GM12878 (cell line): Measurements from ENCODE around the gene CDH4. TPM values are rescaled to one million over a fixed set of nuclear protein-coding genes. Genes with fewer than 3 reads are reported as not detected.
"Not testable (repeated sequence)": the region's sequence is repeated elsewhere in the genome, so short reads cannot be mapped to it uniquely, and the experiment has no call there.

Experiments used
- ATAC-seq: fragments of 200-7000 bp; cut with Tn5 transposase; 3 replicates; pipeline ENCODE4 v1.9.1; 2020; ENCODE audit warnings: mild to moderate bottlenecking, moderate library complexity
- BruUV-seq: library from RNA; stranded (reverse); fragments of 400-500 nt; replicated peaks from 2 replicates; lab custom pipeline; 2021; lab: Mats Ljungman, UMichigan
- CTCF ChIA-PET: fragments of 300-600 bp; sonication (Branson Sonifier 250); formaldehyde crosslinking; extraction: SDS; loops from one replicate; lab custom pipeline; 2021; ENCODE audit warnings: inconsistent platforms; lab: Yijun Ruan, JAX
- POLR2A ChIA-PET: fragments of 350-600 bp; formaldehyde crosslinking; extraction: SDS; loops from one replicate; lab custom pipeline; 2021; ENCODE audit warnings: inconsistent platforms; lab: Charles Lee
- RAD21 ChIA-PET: fragments of 300-600 bp; sonication (Branson Sonifier 250); formaldehyde crosslinking; loops from one replicate; lab custom pipeline; 2023; ENCODE audit warnings: antibody characterized with exemption; ENCODE audit not compliant: unreplicated experiment; lab: Charles Lee
- SMC1A ChIA-PET: fragments of 300-600 bp; sonication (Branson Sonifier 250); formaldehyde crosslinking; loops from one replicate; lab custom pipeline; 2023; ENCODE audit not compliant: unreplicated experiment, uncharacterized antibody; lab: Charles Lee
- DNase-seq: peaks from one replicate; pipeline ENCODE4 v3.0.0-alpha.2; 2011; ENCODE audit warnings: low read depth, low spot score
- FAIRE-seq: peaks from 3 replicates; lab custom pipeline; 2011; peaks lifted over from hg19 to GRCh38; lab: Jason Lieb, UNC
- H2AFZ ChIP-seq: 2 replicates; pipeline ENCODE4 v1.6.0; 2011; ENCODE audit warnings: low read depth, low read length, control low read depth; ENCODE audit not compliant: control insufficient read depth
- H3K27ac ChIP-seq: 2 replicates; pipeline ENCODE4 v1.5.1; 2011; ENCODE audit warnings: control low read depth; ENCODE audit not compliant: control insufficient read depth, insufficient read depth
- H3K27me3 ChIP-seq, 2 experiments: replicated peaks in 1 of 2; 2 replicates each; pipeline versions ENCODE4 v1.6.0 to v1.6.1; 2011; ENCODE audit warnings: low read length in 1 of 2; ENCODE audit not compliant: control insufficient read depth in 2 of 2, insufficient read depth in 2 of 2
- H3K36me3 ChIP-seq, 2 experiments: 2 replicates each; pipeline ENCODE4 v1.5.1; 2011; ENCODE audit warnings: low read length in 1 of 2; ENCODE audit not compliant: control insufficient read depth in 2 of 2, insufficient read depth in 2 of 2
- H3K4me1 ChIP-seq: 2 replicates; pipeline ENCODE4 v1.6.1; 2011; ENCODE audit warnings: mild to moderate bottlenecking, low read length, moderate library complexity, mixed read lengths; ENCODE audit not compliant: control insufficient read depth, insufficient read depth
- H3K4me2 ChIP-seq: 2 replicates; pipeline ENCODE4 v1.6.0; 2011; ENCODE audit warnings: control low read depth; ENCODE audit not compliant: control insufficient read depth, insufficient read depth
- H3K4me3 ChIP-seq: fragments of 200-600 bp; sonication (generic); 2 replicates; pipeline ENCODE4 v1.5.1; 2016
- H3K79me2 ChIP-seq: 2 replicates; pipeline ENCODE4 v1.6.0; 2011; ENCODE audit warnings: low read length; ENCODE audit not compliant: control insufficient read depth, insufficient read depth
- H3K9ac ChIP-seq: 2 replicates; pipeline ENCODE4 v1.8.0; 2011; ENCODE audit warnings: low read length, control low read depth, mixed read lengths; ENCODE audit not compliant: control insufficient read depth, insufficient read depth
- H3K9me3 ChIP-seq: replicated peaks from 3 replicates; pipeline ENCODE4 v1.5.1; 2011; ENCODE audit warnings: mild to moderate bottlenecking, low read length; ENCODE audit not compliant: control insufficient read depth, insufficient read depth
- H4K20me1 ChIP-seq: 2 replicates; pipeline ENCODE4 v1.6.0; 2011; ENCODE audit not compliant: control insufficient read depth, insufficient read depth
- HCFC1 ChIP-seq: fragments of 150-350 bp; IDR thresholded peaks from 2 replicates; pipeline ENCODE4 v1.6.1; 2014; ENCODE audit warnings: low read length
- ZBTB4 ChIP-seq: fragments of 450-650 bp; formaldehyde crosslinking; IDR thresholded peaks from 2 replicates; pipeline ENCODE4 v1.4.0; 2022; ENCODE audit warnings: mild to moderate bottlenecking, moderate library complexity
- WGBS: methylation state at CpG from one replicate; pipeline ENCODE4 v1.1.6; 2016; ENCODE audit warnings: low lambda C conversion rate; ENCODE audit not compliant: insufficient replicate concordance, insufficient coverage; ENCODE audit errors: missing lambda C conversion rate; 5-methylcytosine and 5-hydroxymethylcytosine counted together
- in situ Hi-C: fragments of 300-500 bp; cut with MboI; formaldehyde crosslinking; loops from 9 replicates; pipeline ENCODE4 v1.14.3; 2018; ENCODE audit warnings: mixed read lengths
- intact Hi-C: fragments of 100-400 bp; cut with micrococcal nuclease; formaldehyde crosslinking; loops from one replicate; pipeline ENCODE4 v1.14.2; 2022; ENCODE audit not compliant: unreplicated experiment
- polyA plus RNA-seq, 11 experiments: library from polyadenylated mRNA; depleted of rRNA in 4 of 11; unstranded in 6 of 11; stranded (reverse) in 5 of 11; fragments of >200 nt; fragmentation: Nextera tagmentation in 4 of 11; fragmentation: Illumina TruSeq in 1 of 11; extraction: Ambion mirVana in 4 of 11; extraction: Trizol in 1 of 11; gene quantifications; 1 replicate in 1 of 11; 2 replicates in 10 of 11; pipeline versions ENCODE4 v1.2.1 to v1.2.3, GENCODE V29; 2011 to 2016; ENCODE audit warnings: inconsistent platforms in 2 of 11, missing spikeins in 2 of 11, low read depth in 1 of 11
- total RNA-seq, 4 experiments: library from RNA; depleted of rRNA in 3 of 4; stranded (reverse); fragments of >200 nt in 3 of 4; fragmentation: Illumina TruSeq in 1 of 4; extraction: Trizol in 1 of 4; gene quantifications; 2 replicates each; pipeline versions ENCODE4 v1.2.1 to v1.2.3, GENCODE V29; 2013 to 2021

The CDH4 gene
- total and polyA plus RNA-seq, 10 of the 15 experiments (the other 5 are each of a cell fraction or from before 2014, with no cell fraction given): not detected

- TF ChIP-seq ZBTB4 (CRISPR knock-in tag) (no peak), HCFC1 (no peak)
Observed at GRCh38 chr20:61478611-61479305, 226.7 kb downstream of the CDH4 start (continued).

- DNase-seq, SMC1A ChIA-PET, H3K4me3 ChIP-seq, H2AFZ ChIP-seq, H3K36me3 ChIP-seq, H3K9ac ChIP-seq, H3K27me3 ChIP-seq, CTCF ChIA-PET, RAD21 ChIA-PET, H3K4me1 ChIP-seq, H3K9me3 ChIP-seq, H3K79me2 ChIP-seq, POLR2A ChIA-PET, intact Hi-C loops, BruUV-seq, ATAC-seq, FAIRE-seq, H4K20me1 ChIP-seq, H3K4me2 ChIP-seq, H3K27ac ChIP-seq: not testable (repeated sequence)
- in situ Hi-C loops: loop anchor here (25.0 kb wide), 1 partner anchor 608 kb away; no protein-coding TSS in a partner anchor
- WGBS: 38% methylated on average over 4 of the region's 4 CpGs
Observed at GRCh38 chr20:61479433-61479832, 227.4 kb downstream of the CDH4 start.
